ENCODE data around the gene CLN5. TPM values are rescaled to one million over a fixed set of nuclear protein-coding genes. Genes with fewer than 3 reads are reported as not detected.

Gene CLN5
- polyA plus RNA-seq, 3 donors from 2014 or later, result 3.2 to 7.4 (median 7.0) TPM

DNA sequence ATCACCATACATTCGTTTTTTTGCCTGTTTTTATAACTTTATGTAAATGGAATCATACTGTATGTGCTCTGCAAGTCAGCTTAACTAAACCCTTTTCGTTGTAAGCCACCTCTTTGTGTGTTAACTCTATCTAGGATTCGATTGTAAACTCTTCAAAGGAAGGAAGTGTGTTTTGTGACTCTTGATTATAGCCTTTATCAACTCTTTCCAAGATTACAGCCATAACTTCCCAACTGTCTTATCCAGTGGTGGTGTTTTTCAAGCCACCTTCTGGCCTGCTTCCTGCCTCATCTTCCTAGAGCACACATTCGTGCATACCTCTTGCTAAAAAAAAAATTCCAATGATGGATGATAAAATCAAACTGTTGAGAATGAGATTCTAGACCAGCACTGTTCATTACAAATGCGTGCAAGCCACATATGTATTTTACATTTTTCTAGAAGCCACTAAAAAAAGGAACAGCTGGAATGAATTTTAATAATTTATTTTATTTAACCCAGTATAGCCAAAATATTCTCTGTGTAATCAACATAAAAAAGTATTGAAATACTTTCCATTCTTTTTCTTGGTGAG is 47.1 kb downstream of the CLN5 start:
- Mint-ChIP-seq H3K9me3 (no peaks in the 10 kb centered on the region), H3K36me3 (peaks cover 0 to 11% (median 8%) of the 10 kb centered on the region in 3 donors)

DNA sequence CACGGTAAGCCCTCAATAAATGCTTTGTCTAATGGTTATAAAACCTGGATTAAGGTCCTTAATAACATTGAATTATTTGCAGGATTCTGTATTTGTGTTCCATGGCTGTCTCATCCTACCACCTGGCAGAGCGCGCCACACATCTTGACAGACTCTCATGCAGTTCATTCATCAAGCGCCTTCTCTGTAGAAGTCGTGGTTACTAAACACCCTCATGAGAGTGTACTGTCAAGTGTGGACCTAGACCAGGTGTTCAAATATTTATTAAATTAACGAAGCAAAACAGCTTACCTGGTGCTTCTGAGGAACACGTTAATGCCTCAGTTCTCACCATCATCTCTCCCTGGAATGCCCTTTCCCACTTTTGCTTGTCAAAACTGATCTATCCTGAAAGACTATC is 48.2 kb downstream of the CLN5 start:
- Mint-ChIP-seq H3K9me3 (no peaks in the 10 kb centered on the region), H3K4me3 (no peak overlapping the region), H3K27ac (no peak overlapping the region), H3K4me1 (no peaks in the 10 kb centered on the region), H3K36me3 (peaks cover 0 to 12% (median 11%) of the 10 kb centered on the region in 3 donors), H3K27me3 (ENCODE audit: low read depth in 3 of 3) (peaks cover 0 to 2% (median 0%) of the 10 kb centered on the region in 3 donors)
- DNase-seq, result no peak

More for the DNA sequence above, 47.1 kb downstream of the CLN5 start:
- Mint-ChIP-seq H3K4me3 (no peak overlapping the region), H3K27me3 (ENCODE audit: low read depth in 3 of 3) (peaks cover 0 to 2% (median 0%) of the 10 kb centered on the region in 3 donors), H3K4me1 (no peaks in the 10 kb centered on the region), H3K27ac (no peak overlapping the region)
- no peak for DNase-seq

DNA sequence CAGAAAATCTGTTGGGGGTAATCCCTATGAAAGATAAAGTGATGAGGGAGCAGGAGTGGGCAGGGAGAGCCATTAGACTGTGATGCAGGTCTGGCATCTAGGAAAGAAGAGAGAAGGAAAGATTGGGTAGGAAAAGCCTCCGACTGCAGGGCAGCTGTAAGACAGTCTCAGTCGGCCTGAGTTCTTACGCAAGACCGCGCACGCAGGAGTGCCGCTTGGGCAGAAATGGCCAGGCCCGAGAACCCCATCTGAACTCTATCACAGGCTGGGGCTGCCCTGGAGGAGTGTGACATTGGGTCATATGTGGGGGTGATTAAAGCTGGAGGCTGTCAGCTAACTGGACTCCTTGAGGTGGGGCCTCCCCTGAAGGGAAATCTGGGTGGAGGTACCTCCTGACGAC is 49.0 kb downstream of the CLN5 start:
- peaks cover 0 to 2% (median 0%) of the 10 kb centered on the region in 3 donors for H3K27me3 Mint-ChIP-seq (ENCODE audit: low read depth in 3 of 3)
- no peak for DNase-seq
- peaks cover 0 to 12% (median 11%) of the 10 kb centered on the region in 3 donors for H3K36me3 Mint-ChIP-seq
- H3K27ac Mint-ChIP-seq, result no peak overlapping the region
- H3K4me1 Mint-ChIP-seq, result no peaks in the 10 kb centered on the region
- H3K9me3 Mint-ChIP-seq, result no peaks in the 10 kb centered on the region
- H3K4me3 Mint-ChIP-seq, result no peak overlapping the region

DNA sequence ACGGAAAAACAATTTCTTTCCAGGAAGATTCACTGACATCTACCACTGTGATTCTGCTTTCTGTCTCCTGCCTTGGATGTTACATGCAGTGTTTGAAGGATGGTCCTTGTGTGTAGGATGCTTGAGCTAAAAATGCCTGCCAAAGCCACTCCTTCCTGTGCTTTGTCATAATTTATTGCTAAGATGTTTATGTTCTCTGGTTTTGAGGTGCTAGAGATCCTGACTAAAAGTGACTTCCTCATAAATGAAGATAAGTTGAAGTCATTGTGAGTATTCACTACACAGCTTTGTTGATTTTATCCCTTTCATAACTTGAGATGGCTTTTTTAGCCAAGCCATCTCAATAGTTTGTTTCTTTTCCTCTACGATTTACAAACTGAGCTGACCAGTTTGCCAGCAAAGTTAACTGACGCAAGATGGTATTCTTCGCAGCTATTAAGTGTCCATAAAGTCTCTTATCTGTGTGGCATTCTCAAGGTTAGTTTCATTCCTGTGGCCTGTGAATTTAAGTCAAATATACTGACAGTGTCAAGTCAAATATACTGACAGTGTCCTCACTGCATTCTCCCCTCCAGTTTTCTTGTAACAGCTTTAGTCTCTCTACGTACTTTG is 50.8 kb downstream of the CLN5 start:
- Mint-ChIP-seq H3K27ac (peak overlapping the region in 3 of 6 donors; percentile 6 to 48 (median 47)), H3K4me1 (no peaks in the 10 kb centered on the region), H3K36me3 (peaks cover 0 to 23% (median 5%) of the 10 kb centered on the region in 3 donors), H3K9me3 (no peaks in the 10 kb centered on the region), H3K27me3 (ENCODE audit: low read depth in 3 of 3) (no peaks in the 10 kb centered on the region), H3K4me3 (no peak overlapping the region)
- no peak for DNase-seq

DNA sequence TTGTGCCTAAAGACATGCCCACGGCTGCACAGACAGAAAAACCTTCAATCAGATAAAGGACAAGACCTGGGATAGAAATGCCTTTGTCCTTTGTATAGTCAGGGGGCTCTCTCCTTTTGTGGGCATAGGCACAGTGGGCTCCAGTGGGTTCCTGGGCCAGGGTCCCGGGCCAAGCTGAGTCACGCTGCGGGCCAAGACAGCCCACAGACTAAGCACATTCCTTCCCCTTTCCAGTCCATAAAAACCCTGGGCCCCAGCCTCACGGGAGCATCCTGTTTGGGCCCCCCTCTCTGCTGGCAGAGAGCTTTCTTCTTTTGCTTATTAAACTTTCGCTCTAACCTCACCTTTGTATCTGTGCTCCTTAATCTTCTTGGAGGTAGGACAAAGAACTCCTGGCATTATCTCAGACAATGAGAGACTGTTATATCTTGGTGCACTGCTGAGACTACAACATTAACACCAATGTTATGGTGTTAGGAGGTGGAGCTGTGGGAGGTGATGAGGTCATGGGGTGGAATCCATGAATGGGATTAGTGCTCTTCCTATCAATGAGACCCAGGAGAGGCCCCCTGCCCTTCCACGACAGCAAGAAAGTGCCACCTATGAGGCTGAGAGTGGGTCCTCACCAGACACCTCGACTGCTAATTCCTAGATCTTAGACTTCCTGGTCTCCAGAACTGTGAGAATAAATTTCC is 55.9 kb downstream of the CLN5 start:
- Mint-ChIP-seq H3K27ac (peak overlapping the region in 1 of 6 donors; percentile 53), H3K27me3 (ENCODE audit: low read depth in 3 of 3) (no peaks in the 10 kb centered on the region), H3K4me1 (no peaks in the 10 kb centered on the region), H3K36me3 (peaks cover 16 to 48% (median 25%) of the 10 kb centered on the region in 3 donors), H3K4me3 (no peak overlapping the region), H3K9me3 (no peaks in the 10 kb centered on the region)
- no peak for DNase-seq

DNA sequence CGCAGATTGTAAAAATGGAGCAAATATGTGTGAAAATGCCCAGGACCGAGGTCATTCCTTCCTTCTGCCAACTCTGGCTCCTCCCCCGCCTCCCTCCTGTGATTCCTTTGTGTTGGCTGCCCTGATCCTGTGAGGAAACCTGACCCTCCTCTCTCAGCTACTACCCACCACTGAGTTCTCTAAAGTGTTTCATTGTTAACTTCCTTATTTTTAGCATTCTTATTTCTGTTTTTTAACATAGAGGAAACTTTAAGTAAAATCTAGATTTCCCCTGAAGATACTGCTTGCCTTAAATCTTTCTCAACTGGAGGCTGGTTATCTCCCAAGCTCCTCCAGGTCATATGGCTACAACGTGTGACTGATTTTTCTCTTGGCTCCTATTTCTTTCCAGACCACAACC is 56.8 kb downstream of the CLN5 start:
- no peak for DNase-seq
- Mint-ChIP-seq H3K9me3 (no peaks in the 10 kb centered on the region), H3K36me3 (peaks cover 18 to 45% (median 25%) of the 10 kb centered on the region in 3 donors), H3K27ac (peak overlapping the region in 2 of 6 donors; percentile 30 to 41), H3K4me3 (no peak overlapping the region), H3K4me1 (no peaks in the 10 kb centered on the region), H3K27me3 (ENCODE audit: low read depth in 3 of 3) (peaks cover 0 to under 1% (median 0%) of the 10 kb centered on the region in 3 donors)

DNA sequence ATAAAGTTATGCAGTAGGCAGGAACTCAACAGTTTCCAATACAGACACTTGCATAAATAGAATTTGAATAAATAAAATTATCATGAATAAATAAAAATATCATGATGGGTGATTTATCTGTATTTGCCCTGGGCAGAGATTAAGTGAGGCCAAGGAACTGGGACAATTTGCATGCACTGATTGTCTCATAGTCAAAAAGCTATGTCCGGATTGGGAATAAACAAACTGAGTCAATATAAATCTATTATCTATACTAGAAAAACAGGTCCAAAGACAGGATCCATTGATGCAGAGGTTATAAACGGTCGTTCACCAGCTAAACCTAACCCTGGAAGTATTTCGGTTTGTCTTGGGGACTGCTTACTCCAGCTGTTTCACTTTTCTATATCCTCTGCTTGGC is 61.3 kb downstream of the CLN5 start:
- Mint-ChIP-seq H3K27me3 (ENCODE audit: low read depth in 3 of 3) (peaks cover 0 to 2% (median 0%) of the 10 kb centered on the region in 3 donors), H3K4me1 (no peaks in the 10 kb centered on the region), H3K36me3 (peaks cover 44 to 66% (median 45%) of the 10 kb centered on the region in 3 donors), H3K4me3 (no peak overlapping the region), H3K9me3 (no peaks in the 10 kb centered on the region), H3K27ac (no peak overlapping the region)
- no peak for DNase-seq

Other genes starting within 250 kb of the CLN5 start
- gene KCTD12, start 105.7 kb upstream of the CLN5 start, polyA plus RNA-seq, result 1 to 10 TPM in 1 of 3 donors, under 1 TPM in 2; 0.31 to 1.1 (median 0.47) TPM
- not detected for gene ACOD1, start 43.6 kb upstream of the CLN5 start, polyA plus RNA-seq
- 10 to 100 TPM; 22.2 to 39.4 (median 28.3) TPM for gene FBXL3, start 35.1 kb downstream of the CLN5 start, polyA plus RNA-seq

All from immature natural killer cell (primary cell).